Naive B cell (primary cell): Measurements from ENCODE around the gene TAGAP. TPM values are rescaled to one million over a fixed set of nuclear protein-coding genes. Genes with fewer than 3 reads are reported as not detected.
"Not testable (repeated sequence)": the region's sequence is repeated elsewhere in the genome, so short reads cannot be mapped to it uniquely, and the experiment has no call there.

Source experiments
- ATAC-seq, 2 donors: fragments of 150-1000 bp; cut with Tn5 transposase; 2 replicates each; pipeline ENCODE4 v1.10.0; 2021; ENCODE audit warnings: low read depth in 2 of 2, mild to moderate bottlenecking in 2 of 2, moderate library complexity in 2 of 2
- DNase-seq: peaks from one replicate; pipeline ENCODE4 v3.0.0; 2022
- H3K27ac Mint-ChIP-seq, 6 donors: one replicate each; pipeline ENCODE4 v1.8.0; 2020 to 2022; ENCODE audit warnings: mild to moderate bottlenecking in 6 of 6, mixed read lengths in 6 of 6, moderate library complexity in 5 of 6, inconsistent platforms in 2 of 6
- H3K27me3 Mint-ChIP-seq, 3 donors: one replicate each; pipeline ENCODE4 v1.8.0; 2021 to 2022; ENCODE audit warnings: mixed read lengths in 3 of 3, mild to moderate bottlenecking in 1 of 3
- H3K36me3 Mint-ChIP-seq, 2 donors: one replicate each; pipeline ENCODE4 v1.8.0; 2020 to 2022; ENCODE audit warnings: mixed read lengths in 2 of 2, inconsistent platforms in 1 of 2, mild to moderate bottlenecking in 1 of 2
- H3K4me1 Mint-ChIP-seq, 3 donors: one replicate each; pipeline ENCODE4 v1.8.0; 2020 to 2022; ENCODE audit warnings: mixed read lengths in 3 of 3, inconsistent platforms in 1 of 3, mild to moderate bottlenecking in 1 of 3, moderate library complexity in 1 of 3
- H3K4me3 Mint-ChIP-seq, 8 donors: one replicate each; pipeline ENCODE4 v1.8.0; 2020 to 2022; ENCODE audit warnings: mild to moderate bottlenecking in 8 of 8, mixed read lengths in 8 of 8, moderate library complexity in 8 of 8, inconsistent platforms in 2 of 8
- H3K9me3 Mint-ChIP-seq, 7 donors: one replicate each; pipeline ENCODE4 v1.8.0; 2020 to 2022; ENCODE audit warnings: mixed read lengths in 7 of 7, mild to moderate bottlenecking in 5 of 7, inconsistent platforms in 2 of 7, moderate library complexity in 1 of 7
- polyA plus RNA-seq, 6 donors: library from polyadenylated mRNA; unstranded; fragments of 300-500 nt; fragmentation: Illumina TruSeq; gene quantifications; one replicate each; pipeline ENCODE4 v1.2.3, GENCODE V29; 2021; ENCODE audit warnings: low read depth in 6 of 6

The TAGAP gene
- polyA plus RNA-seq, 6 donors from 2014 or later = 259 to 433 (median 379) TPM

DNA sequence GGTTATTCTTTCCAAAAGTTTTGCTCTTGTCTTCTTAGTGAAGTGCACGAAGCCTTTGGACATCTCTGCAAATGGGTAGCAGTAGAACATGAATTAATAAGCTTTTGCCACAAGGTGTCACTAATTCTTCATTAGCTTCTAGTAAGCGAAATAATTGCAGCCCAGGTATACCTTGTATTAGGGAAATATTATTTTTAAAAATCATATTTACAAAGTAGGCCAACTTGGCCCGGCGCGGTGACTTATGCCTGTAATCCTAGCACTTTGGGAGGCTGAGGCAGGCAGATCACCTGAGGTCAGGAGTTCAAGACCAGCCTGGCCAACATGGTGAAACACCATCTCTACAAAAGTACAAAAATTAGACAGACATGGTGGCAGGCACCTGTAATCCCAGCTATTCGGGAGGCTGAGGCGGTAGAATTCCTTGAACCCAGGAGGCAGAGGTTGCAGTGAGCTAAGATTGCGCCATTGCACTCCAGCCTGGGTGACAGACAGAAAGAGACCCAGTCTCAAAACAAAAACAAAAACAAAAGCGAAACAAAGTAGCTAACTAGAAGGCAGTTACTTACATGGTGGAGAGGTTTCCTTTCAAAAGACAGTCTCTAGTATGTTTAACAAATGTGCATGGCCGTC, 36.0 kb downstream of the TAGAP start:
- Mint-ChIP-seq H3K9me3 (no peaks in the 10 kb centered on the region), H3K36me3 (peaks cover 4 to 9% of the 10 kb centered on the region in 2 donors), H3K27ac (peak overlapping the region in 2 of 6 donors; percentile 29 to 75), H3K4me1 (peaks cover 32 to 41% (median 32%) of the 10 kb centered on the region in 3 donors), H3K27me3 (no peaks in the 10 kb centered on the region), H3K4me3 (peak overlapping the region in 1 of 8 donors; percentile 22)
- ATAC-seq = peak; percentile 57 to 69
- DNase-seq = peak; percentile 51

DNA sequence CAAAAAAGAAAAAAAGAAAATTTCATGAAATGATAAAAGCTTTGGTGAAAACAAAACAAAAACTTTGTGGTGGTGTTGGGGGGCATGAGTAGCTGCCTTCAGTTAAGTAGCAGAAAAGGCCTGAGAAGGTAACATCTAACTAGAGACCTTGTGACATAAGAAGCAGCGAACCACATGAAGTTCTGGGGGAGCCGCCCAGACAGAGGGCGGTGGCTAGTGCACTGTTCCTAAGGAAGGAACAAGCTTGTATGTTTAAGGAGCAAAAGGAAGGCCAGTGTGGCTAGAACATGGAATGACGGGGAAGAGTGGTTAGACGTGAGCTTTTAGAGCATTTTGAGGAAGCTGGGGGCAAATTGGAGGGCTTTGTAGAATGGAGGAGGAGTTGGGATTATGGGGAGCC, 37.3 kb downstream of the TAGAP start:
- no peak for DNase-seq
- no peak overlapping the region for H3K4me3 Mint-ChIP-seq
- H3K9me3 Mint-ChIP-seq = no peaks in the 10 kb centered on the region
- no peak for ATAC-seq
- peaks cover 0 to 9% of the 10 kb centered on the region in 2 donors for H3K36me3 Mint-ChIP-seq
- H3K27me3 Mint-ChIP-seq = no peaks in the 10 kb centered on the region
- peak overlapping the region in 2 of 6 donors; percentile 9 to 66 for H3K27ac Mint-ChIP-seq
- peaks cover 29 to 31% (median 29%) of the 10 kb centered on the region in 3 donors for H3K4me1 Mint-ChIP-seq

DNA sequence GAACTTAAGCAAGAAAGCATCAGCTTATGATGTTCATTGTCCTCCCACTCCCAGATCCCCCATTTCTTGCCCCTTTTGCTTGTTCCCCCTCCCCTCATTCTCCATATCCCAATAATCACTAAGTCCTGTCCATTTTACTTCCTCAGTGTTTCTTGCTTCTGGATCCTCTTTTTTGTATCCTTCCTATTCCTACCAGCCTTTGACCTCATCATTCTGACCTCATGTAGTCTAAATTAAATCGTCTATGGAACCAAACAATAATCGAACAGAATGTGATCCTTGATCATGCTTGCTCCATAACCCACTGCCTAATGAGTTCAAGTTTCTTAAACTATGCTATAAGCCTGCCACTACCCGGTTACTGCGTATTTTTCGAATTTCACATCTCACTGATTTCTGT, 39.4 kb downstream of the TAGAP start:
- Mint-ChIP-seq H3K9me3 (no peaks in the 10 kb centered on the region), H3K36me3 (peaks cover 0 to 9% of the 10 kb centered on the region in 2 donors), H3K27ac (peak overlapping the region in 1 of 6 donors; percentile 17), H3K27me3 (no peaks in the 10 kb centered on the region), H3K4me3 (no peak overlapping the region), H3K4me1 (peaks cover 23 to 27% (median 27%) of the 10 kb centered on the region in 3 donors)
- DNase-seq = no peak
- no peak for ATAC-seq

DNA sequence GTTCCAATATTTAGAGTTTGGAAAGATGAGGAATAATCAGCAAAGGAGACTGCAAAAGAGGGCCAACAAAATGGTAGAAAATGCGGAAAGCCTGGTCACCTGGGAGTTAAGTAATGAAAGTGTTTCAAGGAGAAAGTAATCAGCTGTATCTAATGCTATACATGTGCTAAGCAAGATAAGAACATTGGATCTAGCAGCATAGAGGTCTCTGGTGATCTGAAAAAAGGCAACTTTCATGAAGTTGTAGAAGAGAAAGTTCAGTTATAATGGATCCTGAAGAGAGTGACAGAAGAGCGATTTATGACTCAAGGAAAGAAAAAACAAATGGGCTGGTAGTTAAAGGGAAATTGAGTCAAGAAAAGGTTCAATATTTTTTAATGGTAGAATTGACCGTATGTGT, 40.2 kb downstream of the TAGAP start:
- Mint-ChIP-seq H3K36me3 (peaks cover 0 to 9% of the 10 kb centered on the region in 2 donors), H3K27me3 (no peaks in the 10 kb centered on the region), H3K9me3 (no peaks in the 10 kb centered on the region), H3K4me1 (peaks cover 19 to 26% (median 25%) of the 10 kb centered on the region in 3 donors), H3K27ac (peak overlapping the region in 2 of 6 donors; percentile 8 to 29), H3K4me3 (peak overlapping the region in 1 of 8 donors; percentile 5)
- no peak for DNase-seq
- no peak for ATAC-seq

DNA sequence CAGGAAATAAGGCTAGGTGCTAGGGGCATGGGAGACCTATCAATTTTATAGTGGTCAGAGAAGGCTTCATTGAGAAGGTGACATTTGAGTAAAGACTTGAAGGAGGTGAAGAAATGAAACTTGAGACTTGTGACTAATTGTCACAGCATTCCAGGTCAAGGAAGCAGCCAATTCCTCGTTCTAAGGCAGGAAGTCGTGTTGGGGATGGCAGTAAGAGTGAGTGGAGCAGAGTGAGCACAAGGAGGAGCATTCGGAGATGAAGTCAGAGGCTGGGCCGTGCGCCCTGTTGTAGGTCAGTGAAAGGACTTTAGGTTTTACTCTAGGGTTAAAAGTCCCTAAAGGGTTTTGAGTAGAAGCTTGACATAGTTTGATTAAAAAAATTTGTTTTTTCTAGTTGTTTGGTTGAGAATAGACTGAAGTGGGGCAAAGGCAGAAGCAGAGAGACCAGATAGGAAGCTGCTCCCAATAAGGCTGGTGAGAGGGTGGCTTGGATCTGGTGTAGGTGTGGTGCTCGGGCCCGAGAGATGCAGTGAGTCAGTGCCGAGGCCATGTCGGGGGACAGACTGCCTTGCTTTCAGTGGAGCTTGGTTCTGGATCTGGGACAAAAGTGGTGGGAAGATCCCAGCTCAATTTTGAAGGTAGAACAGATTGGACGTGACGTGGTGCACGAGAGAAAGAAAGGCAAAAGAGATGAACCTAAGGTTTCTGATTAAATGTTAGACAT, 42.2 kb downstream of the TAGAP start:
- H3K27me3 Mint-ChIP-seq = no peaks in the 10 kb centered on the region
- H3K4me1 Mint-ChIP-seq = peaks cover 24 to 33% (median 27%) of the 10 kb centered on the region in 3 donors
- H3K9me3 Mint-ChIP-seq = no peaks in the 10 kb centered on the region
- ATAC-seq = no peak
- H3K4me3 Mint-ChIP-seq = peak overlapping the region in 1 of 8 donors; percentile 97
- peaks cover 0 to 9% of the 10 kb centered on the region in 2 donors for H3K36me3 Mint-ChIP-seq
- peak overlapping the region in 4 of 6 donors; percentile 11 to 88 (median 50) for H3K27ac Mint-ChIP-seq
- no peak for DNase-seq

DNA sequence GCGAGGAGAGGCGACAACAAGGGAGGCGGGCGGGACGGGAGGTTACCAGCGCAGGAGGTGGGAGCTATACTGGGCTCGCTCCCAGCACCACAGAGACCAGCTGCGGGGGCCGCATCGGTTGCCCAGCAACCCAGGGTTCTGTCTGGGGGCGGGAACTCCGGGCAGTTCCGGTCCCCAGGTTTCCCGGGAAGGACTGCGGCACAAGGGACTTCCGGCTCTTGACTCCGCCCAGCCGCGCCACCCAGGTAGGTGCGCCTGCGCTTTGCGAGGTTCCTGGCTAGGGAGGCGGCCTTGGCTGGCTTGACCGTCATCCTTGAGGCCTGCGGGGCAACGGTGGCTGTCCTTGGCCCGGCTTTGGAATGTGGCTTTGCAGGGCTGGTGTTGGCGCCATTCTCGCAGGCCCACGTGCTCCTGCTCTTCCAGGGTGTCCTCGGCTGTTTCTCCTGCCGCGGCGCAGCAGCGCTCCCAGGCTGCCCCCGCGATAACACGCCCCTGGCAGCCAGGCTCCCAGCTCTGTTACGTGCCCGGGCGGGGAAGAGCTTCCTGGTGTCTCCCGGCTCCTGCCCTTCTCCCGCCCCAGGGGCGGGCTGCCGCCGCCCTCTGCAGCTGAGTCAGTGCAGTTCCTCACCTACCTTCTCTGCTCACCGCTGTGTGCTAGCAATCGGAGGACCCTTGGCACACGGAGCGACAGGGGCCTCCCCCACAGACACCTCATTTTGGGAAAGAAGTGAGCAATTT, 45.0 kb downstream of the TAGAP start, which contains the start of gene RSPH3:
TSS of gene RSPH3 (minus strand) at position 537 of the 738 bp plus-strand sequence. CDS start 652 bp downstream, outside the sequence.
- Mint-ChIP-seq H3K36me3 (peaks cover 0 to 9% of the 10 kb centered on the region in 2 donors), H3K4me1 (peaks cover 24 to 33% (median 27%) of the 10 kb centered on the region in 3 donors), H3K4me3 (peak within 1 kb of the TSS; percentile 93 to 99 (median 97)), H3K27ac (peak within 1 kb of the TSS; percentile 92 to 98 (median 96)), H3K9me3 (no peaks in the 10 kb centered on the region), H3K27me3 (no peaks in the 10 kb centered on the region)
- DNase-seq = peak; percentile 81
- peak; percentile 86 to 87 for ATAC-seq

DNA sequence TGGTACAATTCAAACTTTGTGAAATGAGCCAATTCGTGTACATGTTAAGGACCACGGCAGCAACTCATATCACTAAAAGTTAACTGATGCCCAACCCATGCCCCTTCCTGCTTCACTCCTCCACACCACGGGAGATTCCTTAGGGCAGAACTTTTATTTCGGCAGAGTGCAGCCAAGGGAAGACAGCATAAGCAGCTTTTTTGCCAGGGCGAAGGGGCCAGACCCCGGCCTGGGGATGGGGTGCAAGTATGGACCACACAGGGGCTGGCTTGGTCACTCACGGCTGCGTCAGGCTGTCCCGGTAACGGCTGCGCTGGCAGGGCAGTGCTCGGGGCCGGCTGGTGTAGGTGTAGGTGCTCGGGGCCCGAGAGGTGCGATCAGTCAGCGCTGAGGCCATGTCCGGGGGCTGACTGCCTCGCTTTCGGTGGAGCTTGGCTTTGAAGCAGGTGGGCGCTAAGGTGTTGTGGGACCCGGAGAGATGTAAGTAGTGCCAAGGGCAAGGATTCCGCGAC, 45.6 kb downstream of the TAGAP start:
- Mint-ChIP-seq H3K4me3 (peak overlapping the region; percentile 93 to 99 (median 97)), H3K36me3 (peaks cover 0 to 5% of the 10 kb centered on the region in 2 donors), H3K27me3 (no peaks in the 10 kb centered on the region), H3K9me3 (no peaks in the 10 kb centered on the region), H3K27ac (peak overlapping the region; percentile 77 to 97 (median 94)), H3K4me1 (peaks cover 24 to 27% (median 27%) of the 10 kb centered on the region in 3 donors)
- ATAC-seq = peak; percentile 33 to 43
- DNase-seq = no peak

DNA sequence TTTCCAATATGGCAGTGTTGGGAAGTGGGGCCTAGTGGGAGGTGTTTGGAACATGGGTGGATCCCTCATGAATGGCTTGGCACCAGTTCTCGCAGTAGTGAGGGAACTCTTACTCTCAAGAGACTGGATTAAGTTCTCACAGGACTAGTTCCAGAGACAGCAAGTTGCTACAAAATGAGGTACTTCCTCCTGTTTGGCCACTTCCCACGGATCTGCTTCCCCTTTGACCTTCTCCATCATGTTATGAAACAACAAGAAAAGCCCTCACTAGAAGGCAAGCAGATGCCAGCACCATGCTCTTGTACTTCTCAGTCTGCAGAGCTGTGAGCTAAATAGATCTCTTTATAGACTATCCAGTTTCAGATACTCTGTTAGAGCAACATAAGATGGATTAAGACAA, 47.9 kb downstream of the TAGAP start:
- DNase-seq (no peak), ATAC-seq (no peak)
- Mint-ChIP-seq H3K27me3 (no peaks in the 10 kb centered on the region), H3K4me1 (peaks cover 17 to 24% (median 18%) of the 10 kb centered on the region in 3 donors), H3K27ac (peak overlapping the region in 1 of 6 donors; percentile 83), H3K9me3 (no peaks in the 10 kb centered on the region), H3K36me3 (no peaks in the 10 kb centered on the region), H3K4me3 (peak overlapping the region in 3 of 8 donors; percentile 5 to 68 (median 9))

DNA sequence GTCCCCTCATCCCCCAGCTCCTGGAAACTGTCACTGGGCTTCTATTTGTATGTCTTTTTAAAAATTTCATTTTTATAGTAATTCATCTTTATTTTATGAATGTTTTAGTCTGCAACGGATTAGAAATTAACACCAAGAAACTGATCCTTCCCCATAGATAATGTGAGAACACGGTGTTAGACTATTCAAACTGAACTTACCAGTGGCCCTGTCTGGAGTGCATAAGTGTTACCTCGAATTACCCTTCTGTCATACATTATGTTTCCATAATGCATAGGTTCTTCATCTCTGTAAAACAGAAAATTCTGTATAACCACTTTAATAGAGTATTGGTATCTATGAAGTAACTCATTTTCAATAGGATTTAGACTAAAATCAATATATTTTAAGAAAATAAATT, 51.2 kb downstream of the TAGAP start:
- Mint-ChIP-seq H3K27ac (no peak overlapping the region), H3K4me1 (peaks cover 0 to 3% (median 3%) of the 10 kb centered on the region in 3 donors), H3K9me3 (peaks cover 0 to 12% (median 4%) of the 10 kb centered on the region in 7 donors), H3K27me3 (no peaks in the 10 kb centered on the region), H3K4me3 (no peak overlapping the region), H3K36me3 (peaks cover 2 to 11% of the 10 kb centered on the region in 2 donors)
- DNase-seq (no peak), ATAC-seq (no peak)

DNA sequence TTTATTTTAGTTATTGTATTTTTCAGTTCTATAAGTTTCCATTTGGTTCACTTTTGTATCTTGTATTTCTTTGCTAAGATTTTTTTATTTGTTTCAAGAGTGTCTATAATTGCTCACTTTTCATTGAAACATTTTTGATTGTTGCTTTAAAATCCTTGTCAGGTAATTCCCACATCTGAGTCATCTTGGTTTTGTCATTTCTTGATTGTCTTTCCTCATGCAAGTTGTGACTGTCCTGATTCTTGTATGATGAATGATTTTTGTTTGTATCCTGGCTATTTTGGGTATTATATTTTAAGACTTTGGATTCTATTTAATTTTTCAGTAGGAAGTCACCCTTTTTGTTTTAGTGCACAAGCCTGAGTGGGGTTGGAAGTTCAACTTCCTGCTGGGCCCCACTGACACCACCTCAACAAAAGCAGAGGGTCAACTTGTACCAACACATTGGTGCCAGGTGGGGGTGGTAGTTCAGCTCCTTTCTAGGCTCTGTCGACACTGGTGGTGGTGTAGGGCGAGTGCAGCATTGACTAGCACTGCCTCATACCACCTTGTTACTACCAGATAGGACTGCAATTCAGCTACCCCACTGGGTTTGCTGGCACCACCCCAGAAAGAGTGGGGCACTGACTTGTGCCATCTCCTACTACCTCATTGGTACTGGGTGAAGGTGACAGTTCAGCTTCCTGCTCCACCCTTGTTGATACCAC, 53.6 kb downstream of the TAGAP start:
- no peak overlapping the region for H3K4me3 Mint-ChIP-seq
- H3K27ac Mint-ChIP-seq = peak overlapping the region in 1 of 6 donors; percentile 40
- no peaks in the 10 kb centered on the region for H3K27me3 Mint-ChIP-seq
- no peak for ATAC-seq
- DNase-seq = no peak
- H3K36me3 Mint-ChIP-seq = peaks cover 11 to 18% of the 10 kb centered on the region in 2 donors
- H3K9me3 Mint-ChIP-seq = peaks cover 7 to 22% (median 10%) of the 10 kb centered on the region in 7 donors
- H3K4me1 Mint-ChIP-seq = peaks cover 0 to 3% (median 0%) of the 10 kb centered on the region in 3 donors

DNA sequence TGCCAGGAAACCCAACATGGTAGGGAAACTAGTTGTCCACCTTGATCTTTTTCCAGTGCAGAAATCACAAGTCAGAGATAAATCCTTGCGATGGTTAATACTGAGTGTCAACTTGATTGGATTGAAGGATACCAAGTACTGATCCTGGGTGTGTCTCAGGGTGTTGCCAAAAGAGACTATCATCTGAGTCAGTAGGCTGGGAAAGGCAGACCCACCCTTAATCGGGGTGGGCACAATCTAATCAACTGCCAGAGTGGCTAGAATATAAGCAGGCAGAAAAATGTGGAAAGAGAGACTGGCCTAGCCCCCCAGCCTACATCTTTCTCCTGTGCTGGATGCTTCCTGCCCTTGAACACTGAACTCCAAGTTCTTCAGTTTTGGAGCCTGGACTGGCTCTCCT, 55.1 kb downstream of the TAGAP start:
- not testable (repeated sequence) for H3K4me3 Mint-ChIP-seq
- peaks cover 11 to 18% of the 10 kb centered on the region in 2 donors for H3K36me3 Mint-ChIP-seq

DNA sequence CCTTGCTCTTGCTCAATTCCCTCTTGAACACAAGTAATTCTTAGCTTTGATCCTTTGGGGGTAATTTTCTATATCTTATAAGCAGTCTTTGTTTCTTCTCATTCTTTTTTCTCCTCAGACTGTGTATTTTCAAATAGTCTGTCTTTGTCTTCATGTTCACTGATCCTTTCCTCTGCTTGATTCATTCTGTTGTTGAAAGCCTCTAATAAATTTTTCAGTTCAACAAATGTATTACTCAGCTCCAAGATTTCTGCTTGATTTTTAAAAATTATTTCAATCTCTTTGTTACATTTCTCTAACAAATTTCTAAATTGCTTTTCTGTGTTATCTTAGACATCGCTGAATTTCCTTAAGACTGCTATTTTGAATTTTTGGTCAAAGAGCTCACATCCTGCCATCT, 56.3 kb downstream of the TAGAP start:
- Mint-ChIP-seq H3K9me3 (peaks cover 7 to 22% (median 10%) of the 10 kb centered on the region in 7 donors), H3K27ac (peak overlapping the region in 3 of 6 donors; percentile 4 to 58 (median 16)), H3K27me3 (no peaks in the 10 kb centered on the region), H3K4me3 (no peak overlapping the region), H3K4me1 (peaks cover 0 to 1% (median 0%) of the 10 kb centered on the region in 3 donors), H3K36me3 (peaks cover 11 to 18% of the 10 kb centered on the region in 2 donors)
- no peak for DNase-seq
- ATAC-seq = no peak

More for the DNA sequence above, 55.1 kb downstream of the TAGAP start:
- not testable (repeated sequence) for ATAC-seq, H3K4me1 Mint-ChIP-seq, DNase-seq, H3K27me3 Mint-ChIP-seq, H3K27ac Mint-ChIP-seq
- peaks cover 7 to 22% (median 10%) of the 10 kb centered on the region in 7 donors for H3K9me3 Mint-ChIP-seq
